A549 treated with GW870086 at 1 μM for 4 hours (cell line): Measurements from ENCODE around the gene HCFC1R1. TPM values are rescaled to one million over a fixed set of nuclear protein-coding genes. Genes with fewer than 3 reads are reported as not detected.

Experiments used
- total RNA-seq: library from RNA; stranded (reverse); fragments of 200-300 nt; extraction: Qiagen RNA extraction; gene quantifications from 5 replicates; pipeline ENCODE4 v1.2.3, GENCODE V29; 2022; ENCODE audit warnings: low read depth

Gene HCFC1R1, protein sequence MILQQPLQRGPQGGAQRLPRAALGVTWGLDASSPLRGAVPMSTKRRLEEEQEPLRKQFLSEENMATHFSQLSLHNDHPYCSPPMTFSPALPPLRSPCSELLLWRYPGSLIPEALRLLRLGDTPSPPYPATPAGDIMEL
- 212 to 248 TPM (median 240 TPM) in 5 replicates for total RNA-seq

DNA sequence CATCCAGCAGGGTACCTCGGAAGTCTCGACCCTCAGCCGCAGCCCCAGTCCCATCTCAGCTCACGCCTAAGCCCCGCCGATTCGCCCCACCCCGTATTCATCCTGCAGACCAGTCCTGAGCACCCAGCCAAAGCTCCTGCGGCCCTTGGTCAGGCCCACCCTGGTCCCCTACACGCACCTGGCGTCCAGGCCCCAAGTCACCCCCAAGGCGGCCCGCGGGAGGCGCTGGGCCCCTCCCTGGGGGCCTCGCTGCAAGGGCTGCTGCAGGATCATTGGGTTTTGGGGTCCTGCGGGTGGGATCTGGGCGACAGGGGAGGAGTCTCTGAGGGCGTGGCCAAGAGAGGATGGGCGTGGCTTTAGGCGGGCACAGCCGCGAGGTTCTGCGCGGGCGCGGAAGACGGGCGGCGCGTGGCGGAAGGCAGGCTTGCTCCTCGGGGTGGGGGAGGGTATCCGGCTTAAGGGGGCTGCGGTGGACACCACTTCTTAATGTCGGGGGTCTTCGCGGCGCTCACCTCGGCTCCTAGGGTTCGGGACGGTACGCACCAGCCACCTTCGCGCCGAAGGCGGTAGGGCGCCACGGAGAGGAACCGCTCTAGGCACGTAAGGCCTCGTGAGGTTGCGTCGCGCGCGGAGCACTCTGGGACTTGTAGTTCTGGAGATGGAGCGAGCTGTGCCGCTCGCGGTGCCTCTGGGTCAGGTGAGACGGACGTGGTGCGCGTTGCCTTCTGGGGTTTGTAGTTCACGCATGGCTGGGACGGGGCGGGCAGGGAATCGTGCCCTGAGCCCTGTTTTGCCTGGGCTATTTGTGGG, at the start of gene HCFC1R1, which contains the start of gene THOC6:
Gene HCFC1R1, minus strand, starts transcription at position 274 of the 810 bp plus-strand sequence. Its CDS starts 1 bp downstream, at position 273.
Gene THOC6, plus strand, starts transcription at position 367 of the 810 bp plus-strand sequence. Its CDS starts 292 bp downstream, at position 659.

DNA sequence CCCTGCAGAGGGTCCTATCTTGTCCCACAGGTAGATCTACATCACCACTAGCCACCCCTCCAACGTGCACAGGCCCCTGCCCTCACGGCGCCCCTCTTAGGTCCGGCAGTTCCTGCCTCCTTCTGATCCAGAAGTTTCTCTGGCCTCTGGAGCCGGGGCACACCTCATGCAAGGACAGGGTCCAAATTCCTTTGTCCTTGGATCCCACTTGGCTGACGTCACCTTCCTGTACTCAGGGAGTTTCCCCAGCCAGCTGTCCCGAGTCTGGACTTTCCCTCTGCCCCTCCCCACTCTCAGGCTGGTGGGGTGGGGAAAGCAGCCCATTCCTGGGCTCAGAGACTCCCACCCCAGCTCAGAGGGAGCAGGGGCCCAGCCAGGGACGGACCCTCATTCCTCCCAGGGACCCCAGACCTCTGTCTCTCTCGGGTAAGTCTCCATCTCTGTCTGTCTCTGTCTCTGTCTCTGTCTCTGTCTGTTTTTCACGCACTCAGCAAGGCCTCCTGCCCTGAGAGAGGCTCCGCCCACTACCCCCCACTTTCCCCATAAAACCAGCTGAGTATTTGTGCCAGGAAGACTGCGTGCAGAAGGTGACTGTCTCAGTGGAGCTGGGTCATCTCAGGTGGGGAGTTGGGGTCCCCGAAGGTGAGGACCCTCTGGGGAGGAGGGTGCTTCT, 41.5 kb upstream of the HCFC1R1 start, which contains the start of gene IL32:
Gene IL32, plus strand, starts transcription at position 572 of the 673 bp plus-strand sequence. CDS start 172 bp downstream, outside the sequence.

DNA sequence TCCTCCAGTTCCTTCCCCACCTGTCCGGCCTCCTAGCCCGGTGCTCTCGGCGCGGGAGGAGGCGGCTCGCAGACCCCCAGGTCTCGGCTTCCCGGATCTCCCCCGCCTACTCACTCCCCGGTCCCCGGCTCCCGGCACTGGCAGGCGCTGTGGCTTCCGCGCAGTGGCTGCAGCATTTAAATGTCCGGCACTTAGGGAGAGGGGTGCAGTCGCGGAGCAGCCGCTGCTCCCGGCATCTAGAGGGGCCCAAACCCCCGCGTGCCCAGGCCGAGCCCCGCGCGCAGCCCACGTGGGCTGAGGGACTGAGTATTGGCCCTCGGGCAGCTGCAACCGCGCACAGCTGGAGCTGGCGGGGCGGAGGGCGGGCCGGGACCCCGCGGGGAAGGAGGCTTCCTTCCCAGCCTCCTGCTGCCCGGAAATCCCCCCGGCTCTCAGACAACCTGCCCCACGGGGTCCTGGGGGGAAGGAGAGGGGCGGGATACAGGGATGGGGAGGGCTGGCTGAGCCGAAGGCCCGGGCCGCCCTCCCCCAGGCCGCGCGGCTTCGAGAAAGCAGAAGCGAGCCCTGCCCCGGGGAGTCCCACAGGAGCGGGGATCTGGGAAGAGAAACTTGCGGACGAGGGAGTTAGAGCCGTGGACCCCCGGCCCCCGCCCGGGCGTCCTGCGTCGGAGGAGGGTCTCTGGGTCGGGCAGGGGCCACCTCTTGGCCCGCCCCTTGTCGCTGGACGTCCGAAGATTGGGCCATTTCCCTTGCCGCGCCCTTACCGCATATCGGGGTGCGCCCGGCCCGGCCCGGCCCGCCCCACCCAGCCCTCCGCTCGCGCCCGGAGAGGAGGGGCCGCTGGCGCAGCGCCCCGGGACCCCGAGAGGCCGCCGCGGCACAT, 22.3 kb upstream of the HCFC1R1 start, which contains the start of gene MMP25:
Gene MMP25, plus strand, starts transcription at position 804 of the 883 bp plus-strand sequence. CDS start 357 bp downstream, outside the sequence.

DNA sequence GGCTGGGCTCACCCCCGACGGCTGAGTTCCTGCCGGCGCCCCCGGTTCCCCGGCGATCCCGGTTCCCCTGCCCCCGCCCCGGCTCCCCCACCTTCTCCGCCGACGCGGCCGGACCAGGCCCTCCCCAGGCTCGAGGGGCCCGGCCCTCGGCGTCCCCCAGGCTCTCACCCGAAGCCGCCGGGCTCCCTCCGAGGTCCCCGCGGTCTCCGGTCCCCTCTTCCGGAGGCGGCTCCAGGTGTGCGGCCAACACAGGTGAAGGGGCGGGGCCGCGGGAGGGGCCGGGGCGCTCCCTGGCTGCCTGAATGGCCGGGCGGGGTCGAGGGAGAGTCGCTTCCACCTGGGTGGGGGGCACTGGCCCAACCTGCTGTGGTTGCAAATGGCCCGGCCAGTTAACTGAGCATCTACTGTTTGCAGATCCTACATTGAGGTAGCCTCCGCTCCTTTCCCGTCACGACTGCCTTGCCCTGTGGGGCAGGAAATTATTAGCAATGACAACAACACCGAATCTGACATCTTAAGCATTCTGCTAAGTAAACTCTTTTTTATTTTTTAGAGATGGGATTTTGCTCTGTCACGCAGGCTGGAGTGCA, 13.1 kb upstream of the HCFC1R1 start, which contains the start of gene BICDL2:
Gene BICDL2, minus strand, starts transcription at position 219 of the 590 bp plus-strand sequence. CDS start 1,448 bp downstream, outside the sequence.

DNA sequence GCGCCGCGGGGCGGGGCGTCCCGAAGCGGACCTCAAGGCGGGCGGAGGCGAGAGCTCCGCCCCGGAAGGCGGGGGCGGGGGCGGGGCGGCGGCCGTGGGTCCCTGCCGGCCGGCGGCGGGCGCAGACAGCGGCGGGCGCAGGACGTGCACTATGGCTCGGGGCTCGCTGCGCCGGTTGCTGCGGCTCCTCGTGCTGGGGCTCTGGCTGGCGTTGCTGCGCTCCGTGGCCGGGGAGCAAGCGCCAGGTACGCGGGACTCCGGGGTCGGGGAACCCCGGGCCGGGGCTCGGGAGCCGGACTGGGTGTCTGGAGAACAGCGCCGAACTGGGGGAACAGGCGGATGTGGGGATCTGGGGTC, 3.5 kb downstream of the HCFC1R1 start, which contains the start of gene TNFRSF12A:
Gene TNFRSF12A, plus strand, starts transcription at position 122 of the 357 bp plus-strand sequence. Its CDS starts 30 bp downstream, at position 152.

DNA sequence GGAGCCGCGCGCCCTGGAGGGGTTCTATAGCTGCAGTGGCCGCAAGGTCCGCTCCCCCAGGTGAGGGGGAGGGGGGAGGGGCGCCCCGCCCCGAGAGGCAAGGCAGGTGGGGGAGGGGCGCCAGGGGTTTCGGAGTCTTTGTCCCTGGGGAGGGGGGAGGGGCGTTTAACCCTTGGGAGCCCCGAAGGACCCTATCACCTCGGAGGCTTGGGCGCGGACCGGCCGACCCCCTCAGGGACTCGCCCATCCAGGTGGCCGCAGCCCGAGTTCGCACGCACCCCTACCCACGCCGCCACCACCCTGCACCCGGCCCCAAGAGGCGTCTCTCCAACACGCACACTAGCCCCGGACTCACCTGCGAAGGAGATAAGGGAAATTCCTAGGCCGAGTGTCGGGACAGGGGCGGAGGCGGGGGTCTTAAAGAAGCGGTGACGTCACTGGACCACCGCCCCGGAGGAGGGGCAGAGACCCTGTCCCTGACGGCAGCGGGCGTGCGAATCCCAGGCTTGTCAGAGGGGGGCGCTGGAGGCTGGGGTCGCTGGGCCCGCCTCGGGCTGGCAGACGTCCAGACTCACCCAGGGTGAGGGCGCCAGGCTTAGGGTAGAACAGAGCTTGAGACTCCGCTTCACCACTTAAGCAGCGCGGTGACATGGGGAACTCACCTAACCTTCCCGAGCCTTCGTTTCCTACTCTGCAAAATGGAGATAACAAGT, 5.8 kb downstream of the HCFC1R1 start, which contains the start of gene CLDN6:
Gene CLDN6, minus strand, starts transcription at position 390 of the 713 bp plus-strand sequence. CDS start 2,162 bp downstream, outside the sequence.

DNA sequence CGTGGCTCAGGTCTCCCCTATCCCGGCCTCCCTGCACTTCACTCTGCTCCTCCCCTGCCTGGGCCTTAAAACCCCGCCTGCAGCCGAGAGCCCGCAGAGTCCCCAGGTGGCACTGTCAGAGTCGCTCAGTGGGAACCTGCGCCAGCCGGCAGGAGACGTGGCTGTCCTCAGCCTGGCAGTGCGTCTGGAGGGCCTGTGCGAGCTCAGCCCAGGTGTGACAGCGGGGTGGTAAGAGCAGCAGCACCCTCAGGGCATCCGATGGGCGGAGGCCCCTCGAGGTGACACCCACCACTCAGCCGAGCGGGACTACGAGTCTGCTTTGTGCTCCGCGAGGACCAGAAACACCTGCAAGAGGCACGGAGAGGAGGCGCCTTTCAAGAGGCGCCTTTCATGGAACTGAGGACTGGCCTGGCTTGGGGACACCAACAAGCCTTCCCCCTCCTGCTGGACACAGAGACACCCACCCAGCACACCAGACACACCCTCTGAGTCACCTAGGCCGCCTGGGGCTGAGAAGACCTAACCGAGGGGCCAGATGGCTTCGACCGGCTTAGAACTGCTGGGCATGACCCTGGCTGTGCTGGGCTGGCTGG, 10.8 kb downstream of the HCFC1R1 start, which contains the start of gene CLDN9:
Gene CLDN9, plus strand, starts transcription at position 96 of the 593 bp plus-strand sequence. Its CDS starts 440 bp downstream, at position 536.

DNA sequence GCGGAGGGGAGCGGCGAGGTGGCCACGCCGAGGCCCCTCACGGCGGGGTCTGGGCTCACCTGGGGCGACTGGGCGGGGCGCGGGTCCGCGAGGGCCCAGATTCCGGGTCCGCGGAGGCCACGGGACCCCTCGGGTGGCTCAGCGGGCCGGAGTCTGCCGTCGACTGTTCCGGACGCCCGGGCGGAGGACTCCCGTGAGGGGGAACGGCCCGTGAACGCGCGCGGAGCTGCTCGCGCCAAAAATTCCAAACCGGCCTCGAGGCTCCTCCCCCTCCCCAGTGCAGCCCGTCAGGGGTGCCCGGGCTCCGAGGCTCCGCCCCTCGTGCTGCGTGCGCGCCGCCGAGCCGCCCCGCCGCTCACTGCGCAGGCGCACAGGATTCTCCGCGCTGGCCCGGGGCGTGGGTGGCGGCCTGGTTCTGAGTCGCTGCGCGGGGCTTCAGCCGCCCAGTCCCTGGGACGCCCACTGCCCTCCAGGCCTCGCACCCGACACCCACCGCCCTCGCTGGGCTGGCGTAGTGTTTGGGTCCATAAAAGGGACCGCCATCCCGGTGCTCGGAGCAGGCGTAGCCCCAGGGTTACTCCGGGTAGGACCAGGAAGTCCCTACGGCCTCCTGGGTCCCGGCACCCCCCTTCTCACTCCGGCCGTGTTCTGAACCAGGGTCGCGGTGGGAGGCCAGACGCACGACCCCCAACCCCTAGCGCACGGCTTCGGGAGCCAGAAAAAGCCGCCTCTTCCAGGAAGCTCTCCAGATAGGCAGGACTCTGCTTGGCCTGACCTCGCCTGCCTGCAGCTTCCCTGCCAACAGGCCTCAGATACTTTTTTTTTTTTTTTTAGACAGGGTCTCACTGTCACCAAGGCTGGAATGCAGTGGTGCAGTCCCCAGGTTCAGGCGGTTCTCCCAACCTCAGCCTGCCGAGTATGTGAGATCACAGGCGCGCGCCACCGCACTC, 43.2 kb downstream of the HCFC1R1 start, which contains the start of gene PKMYT1:
Gene PKMYT1, minus strand, starts transcription at position 220 of the 950 bp plus-strand sequence. CDS start 789 bp downstream, outside the sequence.

Other genes starting within 250 kb of the HCFC1R1 start
- gene ELOB, start 246.7 kb downstream of the HCFC1R1 start, total RNA-seq: 488 to 558 TPM (median 510 TPM) in 5 replicates
- gene PRSS33, start 236.4 kb downstream of the HCFC1R1 start, total RNA-seq: not detected in 5 replicates
- not detected in 5 replicates for gene PRSS41, start 225.5 kb downstream of the HCFC1R1 start, total RNA-seq
- gene PRSS21, start 206.7 kb downstream of the HCFC1R1 start, total RNA-seq: 0.15 TPM in 1 of 5 replicates, not detected in the others
- gene ZG16B, start 193.6 kb downstream of the HCFC1R1 start, total RNA-seq: 0.61 to 1.3 TPM (median 1.00 TPM) in 5 replicates
- gene PRSS22, start 165.8 kb downstream of the HCFC1R1 start, total RNA-seq: 0.39 to 1.4 TPM (median 1.3 TPM) in 5 replicates
- gene FLYWCH2, start 140.7 kb downstream of the HCFC1R1 start, total RNA-seq: 46.6 to 54.3 TPM (median 52.3 TPM) in 5 replicates
- gene FLYWCH1, start 112.0 kb downstream of the HCFC1R1 start, total RNA-seq: 19.4 to 31.3 TPM (median 26.1 TPM) in 5 replicates
- gene KREMEN2, start 59.7 kb downstream of the HCFC1R1 start, total RNA-seq: 1.3 to 3.0 TPM (median 2.3 TPM) in 5 replicates
- gene PAQR4, start 54.6 kb downstream of the HCFC1R1 start, total RNA-seq: 32.0 to 45.1 TPM (median 41.2 TPM) in 5 replicates
- gene PKMYT1, start 43.5 kb downstream of the HCFC1R1 start, total RNA-seq: 65.1 to 89.9 TPM (median 84.9 TPM) in 5 replicates
- gene CLDN9, start 11.0 kb downstream of the HCFC1R1 start, total RNA-seq: 0.23 to 0.48 TPM (median 0.29 TPM) in 5 replicates
- gene CLDN6, start 5.8 kb downstream of the HCFC1R1 start, total RNA-seq: 0.24 to 0.57 TPM (median 0.48 TPM) in 5 replicates
- 446 to 645 TPM (median 558 TPM) in 5 replicates for gene TNFRSF12A, start 3.6 kb downstream of the HCFC1R1 start, total RNA-seq
- 25.3 to 35.1 TPM (median 31.9 TPM) in 5 replicates for gene THOC6, start 93 bp upstream of the HCFC1R1 start, total RNA-seq
- not detected in 5 replicates for gene BICDL2, start 13.0 kb upstream of the HCFC1R1 start, total RNA-seq
- 0.81 to 1.2 TPM (median 0.90 TPM) in 5 replicates for gene MMP25, start 22.6 kb upstream of the HCFC1R1 start, total RNA-seq
- gene IL32, start 41.7 kb upstream of the HCFC1R1 start, total RNA-seq: 21.6 to 35.8 TPM (median 29.8 TPM) in 5 replicates
- 0.33 TPM in 1 of 5 replicates, not detected in the others for gene ZSCAN10, start 75.4 kb upstream of the HCFC1R1 start, total RNA-seq
- 10.8 to 15.4 TPM (median 14.6 TPM) in 5 replicates for gene ZNF205, start 88.6 kb upstream of the HCFC1R1 start, total RNA-seq
- 9.1 to 12.0 TPM (median 11.5 TPM) in 5 replicates for gene ZNF213, start 111.1 kb upstream of the HCFC1R1 start, total RNA-seq
- gene OR1F1, start 164.3 kb upstream of the HCFC1R1 start, total RNA-seq: 0.18 to 0.67 TPM (median 0.35 TPM) in 4 of 5 replicates, not detected in the other
- gene ZNF200, start 211.2 kb upstream of the HCFC1R1 start, total RNA-seq: 7.9 to 8.4 TPM (median 8.2 TPM) in 5 replicates
- gene MEFV, start 232.7 kb upstream of the HCFC1R1 start, total RNA-seq: 0.16 TPM in 1 of 5 replicates, not detected in the others